Liver (tissue), 3 donors: ENCODE measurements around the gene CXXC5.

Experiments
- EGR1 ChIP-seq, 2 donors: IDR thresholded peaks; 2 replicates each; pipeline ENCODE4 v1.6.1; 2016 to 2018; ENCODE audit warnings: antibody characterized with exemption in 2 of 2, low read depth in 2 of 2
- GABPA ChIP-seq, 2 donors: IDR thresholded peaks in 1 of 2; conservative IDR thresholded peaks in 1 of 2; 2 replicates each; pipeline ENCODE4 v1.6.1; 2016; ENCODE audit warnings: antibody characterized with exemption in 2 of 2, mild to moderate bottlenecking in 1 of 2, moderate library complexity in 1 of 2
- HNF4G ChIP-seq: IDR thresholded peaks from 2 replicates; pipeline ENCODE4 v1.6.1; 2016; ENCODE audit warnings: antibody characterized with exemption
- JUND ChIP-seq, 2 donors: IDR thresholded peaks; 2 replicates each; pipeline ENCODE4 v1.6.1; 2016; ENCODE audit warnings: antibody characterized with exemption in 2 of 2
- RAD21 ChIP-seq, 2 donors: IDR thresholded peaks; 2 replicates each; pipeline ENCODE4 v1.6.1; 2016; ENCODE audit warnings: antibody characterized with exemption in 2 of 2, mild to moderate bottlenecking in 2 of 2
- RXRA ChIP-seq, 2 donors: IDR thresholded peaks; 2 replicates each; pipeline ENCODE4 v1.6.1; 2017 to 2018; ENCODE audit warnings: antibody characterized with exemption in 2 of 2, mild to moderate bottlenecking in 1 of 2
- SP1 ChIP-seq: IDR thresholded peaks from 2 replicates; pipeline ENCODE4 v1.6.1; 2018; ENCODE audit warnings: antibody characterized with exemption, mild to moderate bottlenecking
- TAF1 ChIP-seq: conservative IDR thresholded peaks from 2 replicates; pipeline ENCODE4 v1.6.1; 2016; ENCODE audit warnings: antibody characterized with exemption, mild to moderate bottlenecking
- YY1 ChIP-seq: IDR thresholded peaks from 2 replicates; pipeline ENCODE4 v1.6.1; 2016; ENCODE audit warnings: antibody characterized with exemption, mild to moderate bottlenecking
- TF ChIP-seq, protein P1 (sequence below): fragments of 150-350 bp; IDR thresholded peaks from 2 replicates; pipeline ENCODE4 v1.5.1; 2017; ENCODE audit warnings: improper control_type of control experiment, low read depth, low read length; ENCODE audit not compliant: missing input control
- TF ChIP-seq, protein P2 (sequence below): IDR thresholded peaks from 2 replicates; pipeline ENCODE4 v1.6.1; 2016; ENCODE audit warnings: antibody characterized with exemption
- TF ChIP-seq, protein P3 (sequence below): IDR thresholded peaks from 2 replicates; pipeline ENCODE4 v1.6.1; 2016; ENCODE audit warnings: antibody characterized with exemption, mild to moderate bottlenecking
- TF ChIP-seq, protein P4 (sequence below): IDR thresholded peaks from 2 replicates; pipeline ENCODE4 v1.6.1; 2016; ENCODE audit warnings: antibody characterized with exemption
- donor health status: healthy.
- donor health status: healthy.

DNA sequence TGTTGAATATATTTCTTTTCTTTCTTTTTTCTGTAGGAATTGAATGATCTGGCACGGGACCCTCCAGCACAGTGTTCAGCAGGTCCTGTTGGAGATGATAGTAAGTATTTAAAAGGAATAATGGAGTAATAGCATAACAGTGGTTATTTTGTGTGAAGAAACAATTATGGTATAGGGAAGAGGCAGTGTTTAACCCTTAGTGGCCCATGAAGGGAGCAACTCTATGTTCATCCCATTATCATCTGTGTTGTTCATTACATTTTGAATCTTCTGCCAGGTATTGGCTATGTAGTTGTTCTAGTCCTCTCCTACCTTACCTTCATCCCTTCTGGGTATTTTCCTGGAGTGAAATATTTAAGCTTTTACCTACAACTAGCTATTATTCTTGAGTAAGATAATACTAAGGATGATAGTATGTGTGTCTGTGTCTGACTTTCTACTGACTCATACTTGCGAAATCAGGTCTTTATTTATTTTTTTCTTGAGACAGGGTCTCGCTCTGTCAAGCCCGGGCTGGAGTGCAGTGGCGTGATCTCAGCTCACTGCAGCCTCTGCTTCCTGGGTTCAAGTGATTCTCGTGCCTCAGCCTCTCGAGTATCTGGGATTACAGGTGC, 47.7 kb upstream of the CXXC5 start:
- TF ChIP-seq, protein P1, sequence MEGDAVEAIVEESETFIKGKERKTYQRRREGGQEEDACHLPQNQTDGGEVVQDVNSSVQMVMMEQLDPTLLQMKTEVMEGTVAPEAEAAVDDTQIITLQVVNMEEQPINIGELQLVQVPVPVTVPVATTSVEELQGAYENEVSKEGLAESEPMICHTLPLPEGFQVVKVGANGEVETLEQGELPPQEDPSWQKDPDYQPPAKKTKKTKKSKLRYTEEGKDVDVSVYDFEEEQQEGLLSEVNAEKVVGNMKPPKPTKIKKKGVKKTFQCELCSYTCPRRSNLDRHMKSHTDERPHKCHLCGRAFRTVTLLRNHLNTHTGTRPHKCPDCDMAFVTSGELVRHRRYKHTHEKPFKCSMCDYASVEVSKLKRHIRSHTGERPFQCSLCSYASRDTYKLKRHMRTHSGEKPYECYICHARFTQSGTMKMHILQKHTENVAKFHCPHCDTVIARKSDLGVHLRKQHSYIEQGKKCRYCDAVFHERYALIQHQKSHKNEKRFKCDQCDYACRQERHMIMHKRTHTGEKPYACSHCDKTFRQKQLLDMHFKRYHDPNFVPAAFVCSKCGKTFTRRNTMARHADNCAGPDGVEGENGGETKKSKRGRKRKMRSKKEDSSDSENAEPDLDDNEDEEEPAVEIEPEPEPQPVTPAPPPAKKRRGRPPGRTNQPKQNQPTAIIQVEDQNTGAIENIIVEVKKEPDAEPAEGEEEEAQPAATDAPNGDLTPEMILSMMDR = no peak
- no peak for TF ChIP-seq HNF4G
- TF ChIP-seq EGR1 (IDR thresholded peaks at IDR 0.05; ENCODE audit: low read depth in 2 of 2) = no peak
- TF ChIP-seq, protein P2, sequence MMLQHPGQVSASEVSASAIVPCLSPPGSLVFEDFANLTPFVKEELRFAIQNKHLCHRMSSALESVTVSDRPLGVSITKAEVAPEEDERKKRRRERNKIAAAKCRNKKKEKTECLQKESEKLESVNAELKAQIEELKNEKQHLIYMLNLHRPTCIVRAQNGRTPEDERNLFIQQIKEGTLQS = no peak
- TF ChIP-seq SP1 = no peak
- TF ChIP-seq, protein P3, sequence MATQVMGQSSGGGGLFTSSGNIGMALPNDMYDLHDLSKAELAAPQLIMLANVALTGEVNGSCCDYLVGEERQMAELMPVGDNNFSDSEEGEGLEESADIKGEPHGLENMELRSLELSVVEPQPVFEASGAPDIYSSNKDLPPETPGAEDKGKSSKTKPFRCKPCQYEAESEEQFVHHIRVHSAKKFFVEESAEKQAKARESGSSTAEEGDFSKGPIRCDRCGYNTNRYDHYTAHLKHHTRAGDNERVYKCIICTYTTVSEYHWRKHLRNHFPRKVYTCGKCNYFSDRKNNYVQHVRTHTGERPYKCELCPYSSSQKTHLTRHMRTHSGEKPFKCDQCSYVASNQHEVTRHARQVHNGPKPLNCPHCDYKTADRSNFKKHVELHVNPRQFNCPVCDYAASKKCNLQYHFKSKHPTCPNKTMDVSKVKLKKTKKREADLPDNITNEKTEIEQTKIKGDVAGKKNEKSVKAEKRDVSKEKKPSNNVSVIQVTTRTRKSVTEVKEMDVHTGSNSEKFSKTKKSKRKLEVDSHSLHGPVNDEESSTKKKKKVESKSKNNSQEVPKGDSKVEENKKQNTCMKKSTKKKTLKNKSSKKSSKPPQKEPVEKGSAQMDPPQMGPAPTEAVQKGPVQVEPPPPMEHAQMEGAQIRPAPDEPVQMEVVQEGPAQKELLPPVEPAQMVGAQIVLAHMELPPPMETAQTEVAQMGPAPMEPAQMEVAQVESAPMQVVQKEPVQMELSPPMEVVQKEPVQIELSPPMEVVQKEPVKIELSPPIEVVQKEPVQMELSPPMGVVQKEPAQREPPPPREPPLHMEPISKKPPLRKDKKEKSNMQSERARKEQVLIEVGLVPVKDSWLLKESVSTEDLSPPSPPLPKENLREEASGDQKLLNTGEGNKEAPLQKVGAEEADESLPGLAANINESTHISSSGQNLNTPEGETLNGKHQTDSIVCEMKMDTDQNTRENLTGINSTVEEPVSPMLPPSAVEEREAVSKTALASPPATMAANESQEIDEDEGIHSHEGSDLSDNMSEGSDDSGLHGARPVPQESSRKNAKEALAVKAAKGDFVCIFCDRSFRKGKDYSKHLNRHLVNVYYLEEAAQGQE = no peak
- TF ChIP-seq, protein P4, sequence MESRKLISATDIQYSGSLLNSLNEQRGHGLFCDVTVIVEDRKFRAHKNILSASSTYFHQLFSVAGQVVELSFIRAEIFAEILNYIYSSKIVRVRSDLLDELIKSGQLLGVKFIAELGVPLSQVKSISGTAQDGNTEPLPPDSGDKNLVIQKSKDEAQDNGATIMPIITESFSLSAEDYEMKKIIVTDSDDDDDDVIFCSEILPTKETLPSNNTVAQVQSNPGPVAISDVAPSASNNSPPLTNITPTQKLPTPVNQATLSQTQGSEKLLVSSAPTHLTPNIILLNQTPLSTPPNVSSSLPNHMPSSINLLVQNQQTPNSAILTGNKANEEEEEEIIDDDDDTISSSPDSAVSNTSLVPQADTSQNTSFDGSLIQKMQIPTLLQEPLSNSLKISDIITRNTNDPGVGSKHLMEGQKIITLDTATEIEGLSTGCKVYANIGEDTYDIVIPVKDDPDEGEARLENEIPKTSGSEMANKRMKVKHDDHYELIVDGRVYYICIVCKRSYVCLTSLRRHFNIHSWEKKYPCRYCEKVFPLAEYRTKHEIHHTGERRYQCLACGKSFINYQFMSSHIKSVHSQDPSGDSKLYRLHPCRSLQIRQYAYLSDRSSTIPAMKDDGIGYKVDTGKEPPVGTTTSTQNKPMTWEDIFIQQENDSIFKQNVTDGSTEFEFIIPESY = no peak
- no peak for TF ChIP-seq RXRA (IDR thresholded peaks at IDR 0.05)
- no peak for TF ChIP-seq YY1
- no peak for TF ChIP-seq JUND (IDR thresholded peaks at IDR 0.05)
- no peak for TF ChIP-seq RAD21 (IDR thresholded peaks at IDR 0.05)
- TF ChIP-seq TAF1 = no peak
- TF ChIP-seq GABPA (IDR thresholded peaks at IDR 0.05 in 1 of 2, conservative IDR thresholded peaks at IDR 0.05 in 1 of 2) = no peak
